ENCODE results near the gene MACO1. TPM values are rescaled to one million over a fixed set of nuclear protein-coding genes. Genes with fewer than 3 reads are reported as not detected.
A peak's percentile ranks its signal among the peaks of the same experiment; 100 is the strongest.

MACO1 gene
- total and polyA plus RNA-seq, 9 of the 15 experiments (the other 6 are each of a cell fraction or from before 2014, with no cell fraction given): 4.6 to 28.4 (median 21.7) TPM

- TF ChIP-seq ZMIZ1 (IDR thresholded peaks at IDR 0.05; ENCODE audit: low read depth in 2 of 2, low read length in 2 of 2) (no peak), ZFP91 (CRISPR knock-in tag; IDR thresholded peaks at IDR 0.05) (0 out of 2 replicates have a peak, but pooled peaks have one; percentile 3), ZNF561 (CRISPR knock-in tag; conservative IDR thresholded peaks at IDR 0.05) (no peak), ARID4B (CRISPR knock-in tag; IDR thresholded peaks at IDR 0.05) (no peak), PHB (CRISPR knock-in tag; IDR thresholded peaks at IDR 0.05) (no peak), TCFL5 (CRISPR knock-in tag; conservative IDR thresholded peaks at IDR 0.05) (no peak), SMAD1 (IDR thresholded peaks at IDR 0.05; ENCODE audit: low read depth, low read length, partially characterized antibody) (no peak), THRB (CRISPR knock-in tag; conservative IDR thresholded peaks at IDR 0.05) (peak; percentile 59; the same call in 1 of the 2 replicates), ZC3H8 (IDR thresholded peaks at IDR 0.05) (0 out of 2 replicates have a peak, but pooled peaks have one; percentile 29), FOXA3 (CRISPR knock-in tag; conservative IDR thresholded peaks at IDR 0.05 in 1 of 2, IDR thresholded peaks at IDR 0.05 in 1 of 2) (no peak), NUFIP1 (IDR thresholded peaks at IDR 0.05; ENCODE audit: partially characterized antibody) (no peak), ZNF280A (IDR thresholded peaks at IDR 0.05; ENCODE audit: low read depth, partially characterized antibody) (no peak), GABPB1 (CRISPR knock-in tag; IDR thresholded peaks at IDR 0.05) (no peak), FOXA1 (IDR thresholded peaks at IDR 0.05; ENCODE audit: borderline replicate concordance) (no peak), ARID2 (IDR thresholded peaks at IDR 0.05) (peak; percentile 33; the same call in 1 of the 2 replicates)
Observed at GRCh38 chr1:25528881-25529517, 98.3 kb downstream of the MACO1 start (continued).

Data from K562 (cell line).